Myocyte (in vitro differentiated cells): ENCODE measurements around the gene CCL11. TPM values are rescaled to one million over a fixed set of nuclear protein-coding genes. Genes with fewer than 3 reads are reported as not detected.
A peak's percentile ranks its signal among the peaks of the same experiment; 100 is the strongest.
"Not testable (repeated sequence)": the region's sequence is repeated elsewhere in the genome, so short reads cannot be mapped to it uniquely, and the experiment has no call there.

Source experiments
- DNase-seq: peaks from one replicate; pipeline ENCODE4 v3.0.0-alpha.2; 2012; ENCODE audit warnings: low read depth
- total RNA-seq: library from RNA; depleted of rRNA; stranded (reverse); fragments of >200 nt; gene quantifications from 2 replicates; pipeline ENCODE4 v1.2.3, GENCODE V29; 2014

The CCL11 gene
- total RNA-seq, 1 donor from 2014 or later, result not detected

DNA sequence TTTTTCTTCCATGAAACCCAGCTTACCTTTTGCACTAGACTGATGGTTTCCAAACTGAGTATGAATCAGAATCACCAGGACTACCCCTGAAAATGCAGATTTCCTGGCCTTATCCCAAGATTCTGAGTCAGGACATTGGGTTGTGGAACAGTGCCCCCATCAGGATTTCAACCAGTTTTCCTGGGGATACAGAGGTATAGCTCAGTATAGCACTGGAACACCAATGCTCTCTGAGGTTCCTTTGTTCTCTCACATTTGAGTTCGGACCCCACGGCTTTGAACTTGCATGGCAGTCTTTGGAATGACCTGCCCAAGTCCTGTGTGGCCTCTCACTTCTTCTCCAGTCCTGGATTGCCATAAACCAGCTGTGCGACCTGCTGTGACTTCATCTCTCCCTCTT lies 20.9 kb downstream of the CCL11 start:
- DNase-seq, result peak; percentile 9

DNA sequence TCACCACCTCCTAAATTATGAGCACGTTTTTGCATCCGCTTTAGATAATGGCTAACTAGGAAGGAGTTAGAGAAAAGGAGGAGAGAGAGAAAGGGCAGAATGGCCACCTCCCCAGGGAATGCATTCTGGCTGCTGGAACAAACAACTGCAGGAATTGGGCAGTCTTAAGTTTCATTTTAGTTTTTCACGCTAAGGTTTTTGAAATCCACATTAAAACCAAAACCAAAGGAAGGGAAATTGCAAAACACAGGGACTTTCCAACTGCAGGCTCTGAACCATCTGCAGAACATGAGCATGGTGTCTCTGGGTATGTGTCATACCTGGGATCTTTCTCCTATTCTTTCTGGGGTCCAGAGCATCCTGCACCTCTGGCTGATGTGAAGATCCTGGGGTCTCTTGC lies 21.6 kb downstream of the CCL11 start:
- DNase-seq, result peak; percentile 11

DNA sequence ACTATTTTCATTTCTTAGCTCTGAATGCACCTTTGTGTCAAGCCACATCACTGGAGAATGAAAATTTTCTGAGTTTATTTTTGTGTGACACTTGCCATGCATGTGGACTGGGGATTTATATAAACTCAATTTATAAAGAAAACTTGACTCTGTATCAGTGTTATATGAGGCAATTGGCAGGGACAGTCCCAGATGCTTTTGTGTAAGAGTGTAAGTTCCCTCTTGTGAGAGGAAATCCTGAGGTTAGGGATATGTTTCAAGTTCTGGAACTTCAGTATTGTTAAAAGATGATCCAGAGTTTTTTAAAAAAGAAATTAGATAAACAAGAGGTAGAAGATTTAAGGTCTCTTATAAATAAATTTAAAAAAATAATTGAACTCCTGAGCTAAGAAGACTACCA lies 22.8 kb downstream of the CCL11 start:
- no peak for DNase-seq

DNA sequence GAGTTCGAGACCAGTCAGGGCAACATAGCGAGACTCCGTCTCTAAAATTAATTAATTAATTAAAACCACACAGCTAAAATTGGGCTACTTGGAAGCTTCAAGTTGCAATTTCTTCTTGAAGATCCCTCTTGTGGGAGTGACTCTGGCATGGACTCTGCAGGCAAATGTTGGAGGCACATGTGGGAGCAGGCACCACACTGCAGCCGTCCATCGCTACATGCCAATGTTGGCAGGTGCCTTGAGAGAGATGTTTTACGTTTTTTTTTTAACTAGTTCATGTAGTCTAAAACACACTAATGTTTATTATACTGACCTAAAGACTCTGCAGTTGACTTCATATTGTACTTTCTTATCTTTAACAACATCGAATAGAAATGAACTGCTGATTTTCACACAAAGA lies 25.7 kb downstream of the CCL11 start:
- DNase-seq, result no peak

DNA sequence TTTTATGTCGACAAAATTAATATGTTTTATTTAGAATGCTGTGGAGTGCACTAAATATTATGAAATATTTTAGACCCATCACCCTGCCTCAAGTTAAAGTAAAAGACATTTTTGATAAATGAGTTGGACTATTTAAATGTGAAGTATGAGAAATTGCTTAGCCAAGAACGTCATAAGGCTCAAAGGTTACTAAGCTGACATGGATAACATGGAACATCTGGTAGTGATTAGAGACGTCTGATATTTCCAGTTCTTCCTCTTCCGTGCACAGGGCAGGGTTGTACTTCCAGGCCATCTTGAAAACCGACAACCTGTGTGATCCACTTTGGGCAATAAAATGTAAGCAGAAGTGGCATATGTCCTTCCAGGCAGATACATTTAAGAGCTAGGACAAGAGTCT lies 26.5 kb downstream of the CCL11 start:
- DNase-seq, result no peak

DNA sequence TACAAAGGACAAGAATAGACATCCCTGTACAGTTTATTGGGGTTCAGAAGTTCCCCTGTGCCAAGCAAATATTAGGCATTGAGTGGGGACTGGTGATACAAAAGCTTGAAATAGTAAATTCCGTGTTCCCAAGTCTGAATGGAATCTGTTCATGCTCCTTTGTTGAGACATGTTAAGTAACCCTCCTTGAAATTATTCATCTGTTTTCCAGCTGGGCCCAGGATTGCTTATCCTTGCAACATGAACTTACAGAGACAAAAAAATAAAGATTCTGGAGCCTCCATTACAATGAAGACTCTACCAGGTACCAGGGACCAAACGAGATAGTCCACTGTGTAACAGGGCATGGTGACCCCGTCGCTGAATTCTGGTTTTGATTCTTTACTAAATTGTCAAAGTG lies 27.6 kb downstream of the CCL11 start:
- DNase-seq, result no peak

DNA sequence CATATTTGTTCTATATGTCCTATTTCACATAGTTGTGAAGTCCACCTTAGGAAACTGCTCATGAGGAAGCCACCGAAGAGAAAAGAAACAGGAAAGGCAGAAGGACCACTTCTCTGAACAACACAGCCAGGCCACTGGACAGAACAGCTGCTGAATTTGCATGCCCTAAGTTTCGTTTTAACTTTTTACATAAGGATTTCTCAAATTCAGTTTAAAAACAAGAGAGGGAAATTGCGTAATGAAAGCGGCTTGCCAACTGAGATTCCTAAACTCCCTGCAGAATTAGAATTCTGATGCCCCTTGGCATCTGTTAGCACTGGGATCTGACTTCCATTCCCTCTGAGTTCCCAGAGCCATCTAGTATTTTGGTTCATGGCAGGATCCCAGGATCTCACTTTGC lies 28.7 kb downstream of the CCL11 start:
- DNase-seq, result peak; percentile 47

DNA sequence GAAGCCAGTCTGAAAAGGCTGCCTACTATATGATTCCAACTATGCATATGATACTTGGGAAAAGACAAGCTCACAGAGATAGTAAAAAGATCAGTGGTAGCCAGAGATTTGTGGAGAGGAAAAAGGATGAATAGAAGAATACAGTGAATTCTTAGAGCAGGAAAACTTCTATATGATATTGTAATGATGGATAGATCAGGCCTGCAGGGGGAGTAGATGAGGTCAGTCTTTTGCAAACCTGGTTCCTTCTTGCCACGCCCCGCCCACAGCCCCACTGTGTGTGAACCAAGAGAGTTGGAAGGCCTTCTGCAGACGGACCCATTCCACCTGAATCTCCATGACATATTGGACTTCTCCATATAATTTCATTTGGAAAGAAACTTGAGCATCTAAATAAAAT lies 32.9 kb downstream of the CCL11 start:
- no peak for DNase-seq

DNA sequence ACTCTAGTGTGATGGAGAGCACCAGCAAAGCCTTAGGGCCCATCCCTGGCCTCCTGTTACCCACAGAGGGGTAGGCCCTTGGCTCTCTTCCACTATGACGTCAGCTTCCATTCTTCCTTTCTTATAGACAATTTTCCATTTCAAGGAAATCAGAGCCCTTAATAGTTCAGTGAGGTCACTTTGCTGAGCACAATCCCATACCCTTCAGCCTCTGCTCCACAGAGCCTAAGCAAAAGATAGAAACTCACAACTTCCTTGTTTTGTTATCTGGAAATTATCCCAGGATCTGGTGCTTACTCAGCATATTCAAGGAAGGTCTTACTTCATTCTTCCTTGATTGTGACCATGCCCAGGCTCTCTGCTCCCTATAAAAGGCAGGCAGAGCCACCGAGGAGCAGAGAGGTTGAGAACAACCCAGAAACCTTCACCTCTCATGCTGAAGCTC lies 33.5 kb downstream of the CCL11 start, which contains the start of gene CCL8:
Gene CCL8, plus strand, starts transcription at position 397 of the 445 bp plus-strand sequence. CDS start 67 bp downstream, outside the sequence.
- DNase-seq, result no peak

DNA sequence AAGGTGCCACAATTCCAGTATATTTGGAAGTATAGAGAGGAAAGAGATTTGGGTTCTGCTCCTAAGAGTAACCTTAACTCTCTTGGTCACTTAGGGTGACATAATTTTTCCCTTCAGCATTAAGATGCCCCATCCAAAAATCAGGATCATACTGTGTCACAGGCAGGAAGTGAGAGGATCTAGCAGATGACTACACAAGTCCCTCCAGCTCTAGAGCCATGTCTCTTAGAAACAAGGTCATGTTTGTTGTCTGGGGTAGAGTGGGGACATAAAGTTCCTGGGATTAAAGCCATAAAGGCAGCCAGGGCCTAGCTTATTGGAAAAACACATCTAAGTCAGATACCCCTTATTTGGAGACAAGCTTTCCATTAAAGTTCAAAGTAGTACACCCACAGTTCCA lies 36.4 kb downstream of the CCL11 start:
- DNase-seq, result no peak

DNA sequence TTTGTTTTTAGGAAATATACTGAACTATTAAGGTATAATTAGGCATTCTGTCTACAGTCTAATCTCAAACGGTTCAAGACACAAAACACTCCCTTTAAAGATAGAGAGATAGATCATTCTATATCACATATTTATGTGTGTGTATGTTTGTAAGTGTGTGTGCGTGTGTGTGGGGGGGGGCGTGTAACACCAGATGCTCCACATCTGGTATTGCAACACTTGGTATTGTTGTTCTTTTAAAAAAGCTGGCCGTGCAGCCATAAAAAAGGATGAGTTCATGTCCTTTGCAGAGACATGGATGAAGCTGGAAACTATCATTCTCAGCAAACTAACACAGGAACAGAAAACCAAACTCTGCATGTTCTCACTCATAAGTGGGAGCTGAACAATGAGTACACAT lies 42.0 kb downstream of the CCL11 start:
- DNase-seq, result not testable (repeated sequence)

DNA sequence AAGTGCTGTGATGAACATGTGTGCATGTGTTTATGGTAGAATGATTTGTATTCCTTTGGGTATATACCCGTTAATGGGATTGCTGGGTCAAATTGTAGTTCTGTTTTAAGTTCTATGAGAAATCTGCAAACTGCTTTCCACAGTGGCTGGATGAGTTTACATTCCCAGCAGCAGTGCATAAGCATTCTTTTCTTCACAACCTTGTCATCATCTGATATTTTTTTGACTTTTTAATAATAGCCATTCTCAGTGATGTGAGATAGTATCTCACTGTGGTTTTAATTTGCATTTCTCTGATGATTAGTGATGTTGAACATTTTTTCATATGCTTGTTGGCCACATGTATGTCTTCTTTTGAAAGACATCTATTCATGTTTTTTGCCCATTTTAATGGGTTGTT lies 52.2 kb downstream of the CCL11 start:
- no peak for DNase-seq

Other genes with a start within 250 kb of the CCL11 start
- 0.32 and 2.1 TPM in 2 replicates for gene CCL2, start 30.5 kb upstream of the CCL11 start, total RNA-seq
- not detected in 2 replicates for gene CCL7, start 15.5 kb upstream of the CCL11 start, total RNA-seq
- not detected in 2 replicates for gene CCL8, start 33.7 kb downstream of the CCL11 start, total RNA-seq
- gene CCL13, start 70.7 kb downstream of the CCL11 start, total RNA-seq, result not detected in 2 replicates
- gene CCL1, start 77.5 kb downstream of the CCL11 start, total RNA-seq, result not detected in 2 replicates